SU-DHL-6 (cell line): ENCODE results near the gene ANKH.

Source experiments
- H2AFZ ChIP-seq: fragments of 200-600 bp; sonication (generic); 2 replicates; pipeline ENCODE4 v1.6.1; 2014; ENCODE audit warnings: low read depth, mild to moderate bottlenecking, moderate library complexity, mixed read lengths, antibody characterized with exemption, low read length; ENCODE audit not compliant: severe bottlenecking
- H3F3A ChIP-seq: fragments of 200-600 bp; shearing (Covaris generic); 2 replicates; pipeline ENCODE4 v1.6.0; 2016; ENCODE audit warnings: antibody characterized with exemption, mild to moderate bottlenecking; ENCODE audit not compliant: insufficient read depth
- H3K27ac ChIP-seq: fragments of 200-600 bp; sonication (generic); 2 replicates; pipeline ENCODE4 v1.5.1; 2016; ENCODE audit warnings: low read depth, mild to moderate bottlenecking, low read length, moderate library complexity, mixed read lengths
- H3K27me3 ChIP-seq: fragments of 200-600 bp; sonication (generic), shearing (Covaris generic); 2 replicates; pipeline ENCODE4 v1.6.0; 2014; ENCODE audit warnings: mild to moderate bottlenecking, low read length
- H3K36me3 ChIP-seq: fragments of 200-600 bp; sonication (generic); 2 replicates; pipeline ENCODE4 v1.6.1; 2014; ENCODE audit warnings: mild to moderate bottlenecking, low read length, mixed read lengths
- H3K4me2 ChIP-seq: fragments of 300-600, 200-600 bp; shearing (Covaris generic), sonication (generic); 2 replicates; pipeline ENCODE4 v1.6.0; 2014; ENCODE audit warnings: low read length, low read depth, mild to moderate bottlenecking; ENCODE audit not compliant: poor library complexity, severe bottlenecking
- H3K4me3 ChIP-seq: fragments of 200-600 bp; sonication (generic); 2 replicates; pipeline ENCODE4 v1.5.1; 2014; ENCODE audit warnings: antibody characterized with exemption, low read length, mild to moderate bottlenecking, mixed read lengths; ENCODE audit not compliant: insufficient read depth, poor library complexity, severe bottlenecking
- H3K79me2 ChIP-seq: fragments of 200-600 bp; sonication (generic); 2 replicates; pipeline ENCODE4 v1.6.1; 2014; ENCODE audit warnings: mild to moderate bottlenecking, low read length, moderate library complexity; ENCODE audit not compliant: insufficient read depth
- H3K9ac ChIP-seq: fragments of 200-600 bp; sonication (generic); 2 replicates; pipeline ENCODE4 v1.7.0; 2014; ENCODE audit warnings: mild to moderate bottlenecking, low read length
- H3K9me2 ChIP-seq: fragments of 200-600 bp; sonication (generic); replicated peaks from 2 replicates; pipeline ENCODE4 v1.6.1; 2014; ENCODE audit warnings: low read length; ENCODE audit not compliant: insufficient read depth
- H3K9me3 ChIP-seq: fragments of 200-600 bp; sonication (generic); 2 replicates; pipeline ENCODE4 v1.6.1; 2014; ENCODE audit warnings: low read length, mixed read lengths; ENCODE audit not compliant: insufficient read depth
- H4K20me1 ChIP-seq: fragments of 200-600 bp; sonication (generic); 2 replicates; pipeline ENCODE4 v1.6.1; 2014; ENCODE audit warnings: low read depth, mild to moderate bottlenecking, antibody characterized with exemption, low read length, moderate library complexity, mixed read lengths
- EZH2phosphoT487 ChIP-seq: fragments of 200-600 bp; sonication (generic), shearing (Covaris generic); conservative IDR thresholded peaks from 2 replicates; pipeline ENCODE4 v1.6.1; 2018; ENCODE audit warnings: mild to moderate bottlenecking, antibody characterized with exemption, low read length, moderate library complexity, mixed read lengths
- TF ChIP-seq, protein P1 (sequence below): fragments of 200-600 bp; sonication (generic); IDR thresholded peaks from one replicate; pipeline ENCODE4 v1.5.1; 2017; ENCODE audit warnings: antibody characterized with exemption, mild to moderate bottlenecking, low read length, moderate library complexity; ENCODE audit not compliant: insufficient read depth, poor library complexity, severe bottlenecking

The ANKH gene

DNA sequence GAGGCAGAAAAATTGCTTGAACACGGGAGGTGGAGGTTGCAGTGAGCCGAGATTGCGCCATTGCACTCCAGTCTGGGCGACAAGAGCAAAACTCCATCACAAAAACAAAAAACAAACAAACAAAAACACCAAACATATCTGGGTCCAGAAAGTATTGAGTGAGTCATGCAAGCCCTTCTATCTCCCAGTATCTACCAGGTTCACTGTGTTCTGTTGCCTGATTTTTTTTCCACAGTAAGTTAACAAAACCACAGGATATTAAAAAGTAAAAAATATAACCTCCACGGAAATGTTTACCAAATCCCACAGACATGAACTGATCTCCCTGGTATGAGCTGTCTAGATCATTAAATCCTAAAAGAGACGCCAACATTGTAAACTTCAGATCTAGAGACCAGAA lies 94.4 kb downstream of the ANKH start:
- H3K27me3 ChIP-seq, result no peaks in the 10 kb centered on the region
- H3K9me2 ChIP-seq, result no peaks in the 10 kb centered on the region
- no peaks in the 10 kb centered on the region for H3K9me3 ChIP-seq
- no peaks in the 10 kb centered on the region for H3F3A ChIP-seq
- H3K9ac ChIP-seq, result no peak overlapping the region
- H3K4me2 ChIP-seq, result no peak overlapping the region
- peaks cover 38% of the 10 kb centered on the region for H3K79me2 ChIP-seq
- 0 out of 2 replicates have a peak, but pooled peaks cover 3% of the 10 kb centered on the region for H4K20me1 ChIP-seq
- no peak overlapping the region for H2AFZ ChIP-seq
- H3K27ac ChIP-seq, result no peak overlapping the region
- TF ChIP-seq, protein P1, sequence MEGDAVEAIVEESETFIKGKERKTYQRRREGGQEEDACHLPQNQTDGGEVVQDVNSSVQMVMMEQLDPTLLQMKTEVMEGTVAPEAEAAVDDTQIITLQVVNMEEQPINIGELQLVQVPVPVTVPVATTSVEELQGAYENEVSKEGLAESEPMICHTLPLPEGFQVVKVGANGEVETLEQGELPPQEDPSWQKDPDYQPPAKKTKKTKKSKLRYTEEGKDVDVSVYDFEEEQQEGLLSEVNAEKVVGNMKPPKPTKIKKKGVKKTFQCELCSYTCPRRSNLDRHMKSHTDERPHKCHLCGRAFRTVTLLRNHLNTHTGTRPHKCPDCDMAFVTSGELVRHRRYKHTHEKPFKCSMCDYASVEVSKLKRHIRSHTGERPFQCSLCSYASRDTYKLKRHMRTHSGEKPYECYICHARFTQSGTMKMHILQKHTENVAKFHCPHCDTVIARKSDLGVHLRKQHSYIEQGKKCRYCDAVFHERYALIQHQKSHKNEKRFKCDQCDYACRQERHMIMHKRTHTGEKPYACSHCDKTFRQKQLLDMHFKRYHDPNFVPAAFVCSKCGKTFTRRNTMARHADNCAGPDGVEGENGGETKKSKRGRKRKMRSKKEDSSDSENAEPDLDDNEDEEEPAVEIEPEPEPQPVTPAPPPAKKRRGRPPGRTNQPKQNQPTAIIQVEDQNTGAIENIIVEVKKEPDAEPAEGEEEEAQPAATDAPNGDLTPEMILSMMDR, result no peak
- no peak for TF ChIP-seq EZH2phosphoT487
- no peak overlapping the region for H3K4me3 ChIP-seq
- H3K36me3 ChIP-seq, result no peaks in the 10 kb centered on the region

DNA sequence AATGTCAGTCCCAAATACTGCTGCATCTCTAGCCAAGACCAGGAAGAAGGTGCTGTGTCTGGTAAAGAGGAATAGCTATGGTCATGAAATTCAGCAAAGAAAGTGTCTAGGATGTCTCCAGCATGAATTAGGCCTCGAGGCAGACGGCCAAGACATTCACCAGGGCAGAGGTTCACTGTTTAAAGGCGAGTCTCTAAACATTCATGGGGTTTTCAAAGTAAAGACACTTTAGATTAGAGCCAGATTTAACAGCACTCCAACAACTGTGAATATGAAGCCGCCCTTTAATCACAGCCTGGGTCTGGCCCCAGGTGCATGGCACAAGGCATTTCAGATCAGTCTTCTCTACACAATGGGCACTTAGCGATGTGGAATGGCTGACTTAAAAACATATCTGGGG lies 95.0 kb downstream of the ANKH start:
- Histone ChIP-seq H3K79me2 (peaks cover 35% of the 10 kb centered on the region), H4K20me1 (0 out of 2 replicates have a peak, but pooled peaks cover 3% of the 10 kb centered on the region), H3K36me3 (no peaks in the 10 kb centered on the region), H2AFZ (no peak overlapping the region), H3K4me2 (no peak overlapping the region), H3K27me3 (no peaks in the 10 kb centered on the region), H3K9me3 (no peaks in the 10 kb centered on the region), H3K9ac (no peak overlapping the region), H3F3A (no peaks in the 10 kb centered on the region), H3K9me2 (no peaks in the 10 kb centered on the region), H3K4me3 (no peak overlapping the region), H3K27ac (no peak overlapping the region)
- no peak for TF ChIP-seq EZH2phosphoT487
- TF ChIP-seq, protein P1, result no peak

DNA sequence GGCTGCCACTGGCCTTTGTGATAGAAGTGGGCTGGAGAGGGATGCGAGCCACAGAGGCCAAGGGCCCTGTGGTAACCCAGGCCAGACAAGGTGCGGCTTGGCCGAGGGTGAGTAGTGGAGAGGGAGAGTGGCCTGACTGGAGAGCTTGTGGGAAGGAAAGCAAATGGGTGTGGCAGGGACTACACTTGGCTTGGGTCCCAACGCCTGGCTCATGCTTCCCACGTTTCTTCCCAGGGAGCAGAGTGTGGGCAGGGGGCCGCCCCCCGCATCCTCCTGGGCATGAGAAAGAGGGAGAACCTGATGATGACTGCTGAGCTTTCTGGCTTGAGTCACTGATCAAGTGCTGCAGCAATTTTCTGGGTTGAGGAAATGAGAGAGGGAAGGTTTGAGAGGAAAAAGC lies 95.7 kb downstream of the ANKH start:
- Histone ChIP-seq H3K9me3 (no peaks in the 10 kb centered on the region), H3K4me3 (no peak overlapping the region), H3F3A (no peaks in the 10 kb centered on the region), H4K20me1 (0 out of 2 replicates have a peak, but pooled peaks cover 3% of the 10 kb centered on the region), H3K9ac (no peak overlapping the region), H3K27ac (no peak overlapping the region), H3K27me3 (no peaks in the 10 kb centered on the region), H3K9me2 (no peaks in the 10 kb centered on the region), H3K79me2 (peaks cover 34% of the 10 kb centered on the region), H2AFZ (no peak overlapping the region), H3K36me3 (no peaks in the 10 kb centered on the region), H3K4me2 (no peak overlapping the region)
- TF ChIP-seq, protein P1, result no peak
- no peak for TF ChIP-seq EZH2phosphoT487
